HEK293 (cell line): ENCODE data around the gene SLC38A8.

Experiments
- KLF9 ChIP-seq: fragments of 450-650 bp; formaldehyde crosslinking; IDR thresholded peaks from 2 replicates; pipeline ENCODE4 v1.5.1; 2016; ENCODE audit warnings: missing biosample characterization, missing genetic modification characterization, low read depth
- MYNN ChIP-seq: fragments of 450-650 bp; formaldehyde crosslinking; IDR thresholded peaks from 2 replicates; pipeline ENCODE4 v1.5.1; 2016; ENCODE audit warnings: missing biosample characterization, missing genetic modification characterization, borderline replicate concordance

DNA sequence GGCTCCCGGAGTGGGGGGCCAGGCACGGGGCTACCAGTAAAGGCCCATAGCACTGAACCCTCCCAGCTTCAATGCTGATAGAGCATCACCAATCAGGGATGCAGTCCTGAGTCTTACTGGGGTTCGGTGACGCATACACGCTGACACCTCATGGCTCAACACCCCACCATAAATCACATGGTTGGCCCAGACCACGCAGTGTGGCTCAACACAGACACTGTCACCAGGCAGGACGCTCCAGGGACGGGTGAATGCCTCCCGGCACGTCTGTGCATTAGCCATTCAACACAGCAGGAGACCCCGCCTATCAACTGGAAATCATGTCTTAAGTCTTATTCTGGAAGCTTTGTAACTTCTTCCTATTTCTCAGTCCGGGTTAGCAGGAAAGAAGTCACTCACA is 39.6 kb downstream of the SLC38A8 start:
- no peak for TF ChIP-seq MYNN (tag by site-specific recombination)
- TF ChIP-seq KLF9 (tag by site-specific recombination) = no peak
